HG02610 (cell line): Measurements from ENCODE around the gene KLHL12.
"Not testable (repeated sequence)": the region's sequence is repeated elsewhere in the genome, so short reads cannot be mapped to it uniquely, and the experiment has no call there.

Source experiments
- ATAC-seq: cut with Tn5 transposase; IDR thresholded peaks from one replicate; pipeline ENCODE4 v1.9.1; 2021; ENCODE audit warnings: mild to moderate bottlenecking, moderate library complexity; ENCODE audit not compliant: unreplicated experiment

Gene KLHL12

GRCh38 chr1:202952099-202952498 is 25.1 kb upstream of the KLHL12 start:
- no peak for ATAC-seq

- no peak for ATAC-seq
Measured at GRCh38 chr1:202951437-202951836, 24.4 kb upstream of the KLHL12 start.

- no peak for ATAC-seq
Measured at GRCh38 chr1:202945483-202945882, 18.4 kb upstream of the KLHL12 start.

GRCh38 chr1:202944438-202944921 is 17.4 kb upstream of the KLHL12 start:
- ATAC-seq: no peak

- ATAC-seq: no peak
Measured at GRCh38 chr1:202942426-202942825, 15.4 kb upstream of the KLHL12 start.

- no peak for ATAC-seq
Measured at GRCh38 chr1:202941372-202941771, 14.3 kb upstream of the KLHL12 start.

GRCh38 chr1:202940561-202940960 is 13.5 kb upstream of the KLHL12 start:
- no peak for ATAC-seq

GRCh38 chr1:202938287-202938925 is 11.4 kb upstream of the KLHL12 start:
- ATAC-seq: no peak

GRCh38 chr1:202936409-202936808 is 9.4 kb upstream of the KLHL12 start:
- ATAC-seq: not testable (repeated sequence)

- ATAC-seq: no peak
Measured at GRCh38 chr1:202935844-202936243, 8.8 kb upstream of the KLHL12 start.

GRCh38 chr1:202934755-202935154 is 7.7 kb upstream of the KLHL12 start:
- no peak for ATAC-seq

GRCh38 chr1:202932476-202932875 is 5.4 kb upstream of the KLHL12 start:
- ATAC-seq: no peak

GRCh38 chr1:202923533-202923932 is 3.5 kb downstream of the KLHL12 start:
- ATAC-seq: no peak

- no peak for ATAC-seq
Measured at GRCh38 chr1:202919615-202920014, 7.4 kb downstream of the KLHL12 start.

- ATAC-seq: no peak
Measured at GRCh38 chr1:202915146-202915545, 11.9 kb downstream of the KLHL12 start.

- not testable (repeated sequence) for ATAC-seq
Measured at GRCh38 chr1:202912476-202912875, 14.6 kb downstream of the KLHL12 start.

GRCh38 chr1:202909494-202909893 is 17.5 kb downstream of the KLHL12 start:
- no peak for ATAC-seq

- no peak for ATAC-seq
Measured at GRCh38 chr1:202908998-202909397, 18.0 kb downstream of the KLHL12 start.

GRCh38 chr1:202905331-202905730 is 21.7 kb downstream of the KLHL12 start:
- no peak for ATAC-seq

- not testable (repeated sequence) for ATAC-seq
Measured at GRCh38 chr1:202903808-202904207, 23.2 kb downstream of the KLHL12 start.

- ATAC-seq: no peak
Measured at GRCh38 chr1:202901555-202901954, 25.5 kb downstream of the KLHL12 start.

- no peak for ATAC-seq
Measured at GRCh38 chr1:202892501-202892900, 34.5 kb downstream of the KLHL12 start.

- no peak for ATAC-seq
Measured at GRCh38 chr1:202890392-202890791, 36.6 kb downstream of the KLHL12 start.
